ENCODE results near the gene JARID2. TPM values are rescaled to one million over a fixed set of nuclear protein-coding genes. Genes with fewer than 3 reads are reported as not detected.

Gene JARID2
- total and polyA plus RNA-seq, 9 of the 15 experiments (the other 6 are each of a cell fraction or from before 2014, with no cell fraction given): 5.0 to 29.0 (median 15.6) TPM

GRCh38 chr6:15248451-15249370, 2.8 kb downstream of the JARID2 start (continued):
- TF ChIP-seq TCF3 (CRISPR knock-in tag; IDR thresholded peaks at IDR 0.05) (no peak; the same call in 1 of the 2 replicates), PHF21A (IDR thresholded peaks at IDR 0.05; ENCODE audit: borderline replicate concordance, low read depth) (no peak), ZNF274 (IDR thresholded peaks at IDR 0.05; ENCODE audit: borderline replicate concordance, low read depth, low read length) (no peak), ZNF589 (CRISPR knock-in tag; IDR thresholded peaks at IDR 0.05; ENCODE audit: low read depth) (no peak; the same call in 1 of the 2 replicates), XRCC3 (IDR thresholded peaks at IDR 0.05) (no peak), ESRRA (IDR thresholded peaks at IDR 0.05; ENCODE audit: borderline replicate concordance, low read depth) (no peak; the same call in 1 of the 2 replicates), KDM2B (CRISPR knock-in tag; IDR thresholded peaks at IDR 0.05) (no peak), MTA3 (IDR thresholded peaks at IDR 0.05; ENCODE audit: borderline replicate concordance) (peak; percentile 94), HES1 (IDR thresholded peaks at IDR 0.05; ENCODE audit: low read depth) (no peak), ZNF354B (CRISPR knock-in tag; IDR thresholded peaks at IDR 0.05) (no peak), ZNF766 (CRISPR knock-in tag; conservative IDR thresholded peaks at IDR 0.05) (0 out of 2 replicates have a peak, but pooled peaks have one; percentile 12), MTF1 (CRISPR knock-in tag; IDR thresholded peaks at IDR 0.05; ENCODE audit: borderline replicate concordance) (no peak), GTF2B (IDR thresholded peaks at IDR 0.05; ENCODE audit: extremely low read depth, insufficient read length) (no peak), NFIC (IDR thresholded peaks at IDR 0.05) (peak; percentile 39; the same call in 1 of the 2 replicates), NKRF (IDR thresholded peaks at IDR 0.05; ENCODE audit: borderline replicate concordance) (peak; percentile 58; the same call in 1 of the 2 replicates), ZNF197 (CRISPR knock-in tag; IDR thresholded peaks at IDR 0.05; ENCODE audit: low read depth) (no peak), SAFB (IDR thresholded peaks at IDR 0.05; ENCODE audit: borderline replicate concordance, low read depth, low read length) (no peak), MTA2 (IDR thresholded peaks at IDR 0.05; ENCODE audit: low read depth) (no peak)

Data from K562 (cell line).